Measurements from ENCODE around the gene SEPTIN5. TPM values are rescaled to one million over a fixed set of nuclear protein-coding genes. Genes with fewer than 3 reads are reported as not detected.

Gene SEPTIN5
- total RNA-seq, 2 experiments from 2014 or later, result 0.71 to 0.75 TPM

- ChIA-PET POLR2A (no interaction called here), CTCF (no interaction called here)
- H3K27ac ChIP-seq (ENCODE audit: low read depth in 1 of 2, low read length in 2 of 2), result no peak overlapping the region
- peaks cover 41% of the 10 kb centered on the region for H3K4me1 ChIP-seq (ENCODE audit: insufficient read depth, low read length)
- Mint-ChIP-seq H3K9me3 (no peaks in the 10 kb centered on the region), H3K4me1 (ENCODE audit: low read depth) (peaks cover 10% of the 10 kb centered on the region), H3K27ac (no peak overlapping the region), H3K4me3 (no peak overlapping the region), H3K36me3 (ENCODE audit: low read depth) (no peaks in the 10 kb centered on the region), H3K27me3 (peaks cover 49% of the 10 kb centered on the region)
- intact Hi-C loops (cut with DNase I, micrococcal nuclease), result loop anchor here (1.0 to 10.0 kb wide), 6 partner anchors 39 to 574 kb away; partner anchors contain the start of genes CDC45 (in 1 of the 2), ESS2 (in 1 of the 2) and UFD1 (in 1 of the 2)
- TF ChIP-seq CTCF (IDR thresholded peaks at IDR 0.05), result no peak
- peaks cover 0 to 33% of the 10 kb centered on the region in 2 experiments for H3K9me3 ChIP-seq (ENCODE audit: control insufficient read depth in 1 of 2, insufficient read depth in 1 of 2, low read length in 2 of 2)
- ATAC-seq (ENCODE audit: poor library complexity), result no peak
- DNase-seq, result no peak
- H3K4me3 ChIP-seq (ENCODE audit: low read length), result peak overlapping the region; percentile 16
- peaks cover 57 to 64% of the 10 kb centered on the region in 2 experiments for H3K27me3 ChIP-seq (ENCODE audit: control insufficient read depth in 1 of 2, insufficient read depth in 2 of 2, low read length in 2 of 2)
- no peaks in the 10 kb centered on the region for H3K36me3 ChIP-seq (ENCODE audit: insufficient read depth, low read length)
These were observed 4.2 kb downstream of the SEPTIN5 start for GRCh38 chr22:19718456-19719049.

- intact Hi-C loops (cut with DNase I, micrococcal nuclease), result loop anchor here (2.0 to 10.0 kb wide), 4 partner anchors 222 to 574 kb away; partner anchors contain the start of genes CDC45 (in 1 of the 2), ESS2 (in 1 of the 2) and UFD1 (in 1 of the 2)
- H3K4me3 ChIP-seq (ENCODE audit: low read length), result no peak overlapping the region
- CTCF ChIA-PET, result interaction anchor here (1.5 kb wide), 1 partner anchor 12 kb away, joined by 5 read pairs; no protein-coding TSS in a partner anchor
- DNase-seq (no peak), ATAC-seq (ENCODE audit: poor library complexity) (no peak)
- Mint-ChIP-seq H3K27ac (no peak overlapping the region), H3K4me1 (ENCODE audit: low read depth) (peaks cover 10% of the 10 kb centered on the region), H3K4me3 (peak overlapping the region; percentile 81), H3K27me3 (peaks cover 44% of the 10 kb centered on the region), H3K9me3 (no peaks in the 10 kb centered on the region), H3K36me3 (ENCODE audit: low read depth) (no peaks in the 10 kb centered on the region)
- H3K4me1 ChIP-seq (ENCODE audit: insufficient read depth, low read length), result peaks cover 39% of the 10 kb centered on the region
- no peaks in the 10 kb centered on the region for H3K36me3 ChIP-seq (ENCODE audit: insufficient read depth, low read length)
- H3K27ac ChIP-seq (ENCODE audit: low read depth in 1 of 2, low read length in 2 of 2), result no peak overlapping the region
- TF ChIP-seq CTCF (IDR thresholded peaks at IDR 0.05), result no peak
- H3K9me3 ChIP-seq (ENCODE audit: control insufficient read depth in 1 of 2, insufficient read depth in 1 of 2, low read length in 2 of 2), result peaks cover 0 to 33% of the 10 kb centered on the region in 2 experiments
- POLR2A ChIA-PET, result interaction anchor here (0.6 kb wide), 1 partner anchor 303 kb away, joined by 4 read pairs; no protein-coding TSS in a partner anchor
- peaks cover 52 to 62% of the 10 kb centered on the region in 2 experiments for H3K27me3 ChIP-seq (ENCODE audit: control insufficient read depth in 1 of 2, insufficient read depth in 2 of 2, low read length in 2 of 2)
These were observed 4.8 kb downstream of the SEPTIN5 start for GRCh38 chr22:19719050-19719482.

GRCh38 chr22:19719488-19720021 is 5.3 kb downstream of the SEPTIN5 start:
- Mint-ChIP-seq H3K36me3 (ENCODE audit: low read depth) (no peaks in the 10 kb centered on the region), H3K4me1 (ENCODE audit: low read depth) (peaks cover 10% of the 10 kb centered on the region), H3K27me3 (peaks cover 46% of the 10 kb centered on the region), H3K4me3 (peak overlapping the region; percentile 81), H3K9me3 (no peaks in the 10 kb centered on the region), H3K27ac (no peak overlapping the region)
- POLR2A ChIA-PET, result interaction anchor here (0.6 kb wide), 1 partner anchor 304 kb away, joined by 4 read pairs; no protein-coding TSS in a partner anchor
- TF ChIP-seq CTCF (IDR thresholded peaks at IDR 0.05), result no peak
- intact Hi-C loops (cut with DNase I, micrococcal nuclease), result loop anchor here (2.0 to 10.0 kb wide), 4 partner anchors 222 to 575 kb away; partner anchors contain the start of genes CDC45 (in 1 of the 2), ESS2 (in 1 of the 2) and UFD1 (in 1 of the 2)
- Histone ChIP-seq H3K27ac (ENCODE audit: low read depth in 1 of 2, low read length in 2 of 2) (no peak overlapping the region), H3K27me3 (ENCODE audit: control insufficient read depth in 1 of 2, insufficient read depth in 2 of 2, low read length in 2 of 2) (peaks cover 54 to 65% of the 10 kb centered on the region in 2 experiments), H3K9me3 (ENCODE audit: control insufficient read depth in 1 of 2, insufficient read depth in 1 of 2, low read length in 2 of 2) (peaks cover 0 to 33% of the 10 kb centered on the region in 2 experiments), H3K36me3 (ENCODE audit: insufficient read depth, low read length) (no peaks in the 10 kb centered on the region), H3K4me3 (ENCODE audit: low read length) (no peak overlapping the region), H3K4me1 (ENCODE audit: insufficient read depth, low read length) (peaks cover 41% of the 10 kb centered on the region)
- no peak for DNase-seq
- no peak for ATAC-seq (ENCODE audit: poor library complexity)
- CTCF ChIA-PET, result interaction anchor here (1.5 kb wide), 1 partner anchor 11 kb away, joined by 5 read pairs; no protein-coding TSS in a partner anchor

Data from CD4-positive, alpha-beta T cell (primary cell).